Iris pigment epithelial cell (primary cell): ENCODE measurements around the gene TNS2.
A peak's percentile ranks its signal among the peaks of the same experiment; 100 is the strongest.
"Not testable (repeated sequence)": the region's sequence is repeated elsewhere in the genome, so short reads cannot be mapped to it uniquely, and the experiment has no call there.

Experiments used
- DNase-seq: peaks from one replicate; pipeline ENCODE4 v3.0.0-alpha.2; 2011; ENCODE audit warnings: low read depth

TNS2 gene

GRCh38 chr12:53094394-53094787 is 44.5 kb downstream of the TNS2 start:
- DNase-seq: no peak

GRCh38 chr12:53094796-53095595 is 45.1 kb downstream of the TNS2 start:
- DNase-seq: not testable (repeated sequence)

GRCh38 chr12:53095596-53095895 is 45.7 kb downstream of the TNS2 start:
- DNase-seq: not testable (repeated sequence)

- peak; percentile 54 for DNase-seq
Measured at GRCh38 chr12:53096089-53096741, 46.4 kb downstream of the TNS2 start.

GRCh38 chr12:53096759-53097158 is 46.9 kb downstream of the TNS2 start:
- DNase-seq: no peak

- DNase-seq: peak; percentile 20
Measured at GRCh38 chr12:53097207-53097563, 47.3 kb downstream of the TNS2 start.

- DNase-seq: peak; percentile 49
Measured at GRCh38 chr12:53097564-53098353, 47.9 kb downstream of the TNS2 start, which contains the start of gene IGFBP6. IGFBP6 (plus strand) TSS chr12:53097667; CDS start chr12:53097718, 51 bp downstream.

- peak; percentile 74 for DNase-seq
Measured at GRCh38 chr12:53098354-53098981, 48.6 kb downstream of the TNS2 start.

GRCh38 chr12:53099071-53099882 is 49.4 kb downstream of the TNS2 start:
- peak; percentile 96 for DNase-seq

GRCh38 chr12:53100466-53101151 is 50.7 kb downstream of the TNS2 start:
- DNase-seq: no peak

- no peak for DNase-seq
Measured at GRCh38 chr12:53101266-53101665, 51.4 kb downstream of the TNS2 start.

GRCh38 chr12:53101931-53102781 is 52.3 kb downstream of the TNS2 start:
- no peak for DNase-seq

GRCh38 chr12:53102883-53103807 is 53.3 kb downstream of the TNS2 start, which contains the start of gene SOAT2:
SOAT2 (plus strand) TSS chr12:53103486; CDS start chr12:53103578, 92 bp downstream.
- no peak for DNase-seq

GRCh38 chr12:53103860-53104305 is 54.0 kb downstream of the TNS2 start:
- DNase-seq: peak; percentile 18

GRCh38 chr12:53105256-53105655 is 55.4 kb downstream of the TNS2 start:
- DNase-seq: no peak

GRCh38 chr12:53105712-53106439 is 56.0 kb downstream of the TNS2 start:
- no peak for DNase-seq

- DNase-seq: no peak
Measured at GRCh38 chr12:53107122-53107521, 57.3 kb downstream of the TNS2 start.

- DNase-seq: not testable (repeated sequence)
Measured at GRCh38 chr12:53112431-53112830, 62.6 kb downstream of the TNS2 start.
